ENCODE results near the gene USP37. TPM values are rescaled to one million over a fixed set of nuclear protein-coding genes. Genes with fewer than 3 reads are reported as not detected.
"Not testable (repeated sequence)": the region's sequence is repeated elsewhere in the genome, so short reads cannot be mapped to it uniquely, and the experiment has no call there.

The USP37 gene
- total RNA-seq, 4 donors from 2014 or later: 6.7 to 15.0 (median 8.5) TPM

- H3K9me3 ChIP-seq: no peaks in the 10 kb centered on the region
- no peak overlapping the region for H3K27ac ChIP-seq (replicated peaks in 1 of 4)
- intact Hi-C loops (cut with DNase I): no loop called here
- DNase-seq (ENCODE audit: extremely low spot score): no peak
- H3K27me3 ChIP-seq: no peaks in the 10 kb centered on the region
- 100% methylated on average over 2 of the region's 2 CpGs for WGBS
- TF ChIP-seq, protein P1, sequence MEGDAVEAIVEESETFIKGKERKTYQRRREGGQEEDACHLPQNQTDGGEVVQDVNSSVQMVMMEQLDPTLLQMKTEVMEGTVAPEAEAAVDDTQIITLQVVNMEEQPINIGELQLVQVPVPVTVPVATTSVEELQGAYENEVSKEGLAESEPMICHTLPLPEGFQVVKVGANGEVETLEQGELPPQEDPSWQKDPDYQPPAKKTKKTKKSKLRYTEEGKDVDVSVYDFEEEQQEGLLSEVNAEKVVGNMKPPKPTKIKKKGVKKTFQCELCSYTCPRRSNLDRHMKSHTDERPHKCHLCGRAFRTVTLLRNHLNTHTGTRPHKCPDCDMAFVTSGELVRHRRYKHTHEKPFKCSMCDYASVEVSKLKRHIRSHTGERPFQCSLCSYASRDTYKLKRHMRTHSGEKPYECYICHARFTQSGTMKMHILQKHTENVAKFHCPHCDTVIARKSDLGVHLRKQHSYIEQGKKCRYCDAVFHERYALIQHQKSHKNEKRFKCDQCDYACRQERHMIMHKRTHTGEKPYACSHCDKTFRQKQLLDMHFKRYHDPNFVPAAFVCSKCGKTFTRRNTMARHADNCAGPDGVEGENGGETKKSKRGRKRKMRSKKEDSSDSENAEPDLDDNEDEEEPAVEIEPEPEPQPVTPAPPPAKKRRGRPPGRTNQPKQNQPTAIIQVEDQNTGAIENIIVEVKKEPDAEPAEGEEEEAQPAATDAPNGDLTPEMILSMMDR (IDR thresholded peaks at IDR 0.05): no peak
- TF ChIP-seq POLR2A (IDR thresholded peaks at IDR 0.05; ENCODE audit: low read depth) (no peak), POLR2AphosphoS5 (IDR thresholded peaks at IDR 0.05) (no peak), EP300 (IDR thresholded peaks at IDR 0.05) (no peak)
- no peak overlapping the region for H3K4me3 ChIP-seq
- peaks cover 54 to 99% (median 74%) of the 10 kb centered on the region in 4 donors for H3K36me3 ChIP-seq
- no peaks in the 10 kb centered on the region for H3K4me1 ChIP-seq
Measured at GRCh38 chr2:218529990-218530389, 38.2 kb downstream of the USP37 start.

- H3K9me3 ChIP-seq; intact Hi-C loops (cut with DNase I); H3K27me3 ChIP-seq; H3K27ac ChIP-seq (replicated peaks in 1 of 4); H3K4me1 ChIP-seq; H3K4me3 ChIP-seq; DNase-seq (ENCODE audit: extremely low spot score): not testable (repeated sequence)
- peaks cover 48 to 94% (median 64%) of the 10 kb centered on the region in 4 donors for H3K36me3 ChIP-seq
- 97% methylated on average over 2 of the region's 2 CpGs for WGBS
Measured at GRCh38 chr2:218528409-218528808, 39.7 kb downstream of the USP37 start.

DNA sequence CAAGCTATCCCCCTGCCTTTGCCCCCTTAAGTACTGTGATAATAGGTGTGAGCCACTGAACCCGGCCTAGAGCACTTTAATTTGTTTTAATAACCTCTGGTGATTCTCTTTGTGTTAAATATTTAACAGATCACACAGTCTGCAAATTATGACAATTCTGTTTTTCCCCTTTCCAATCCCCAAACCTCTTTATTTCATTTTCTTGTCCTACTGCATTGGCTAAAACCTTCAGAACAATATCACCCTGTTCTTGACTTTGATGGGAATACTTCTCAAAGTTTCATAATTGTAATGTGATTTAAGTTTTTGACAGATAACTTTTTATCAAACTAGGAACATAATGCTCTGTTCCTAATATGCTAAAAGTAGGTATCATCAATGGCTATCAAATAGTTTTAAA is 44.5 kb downstream of the USP37 start:
- H3K27ac ChIP-seq (replicated peaks in 1 of 4): no peak overlapping the region
- no peak overlapping the region for H3K4me3 ChIP-seq
- no peaks in the 10 kb centered on the region for H3K4me1 ChIP-seq
- no peaks in the 10 kb centered on the region for H3K9me3 ChIP-seq
- intact Hi-C loops (cut with DNase I): no loop called here
- DNase-seq (ENCODE audit: extremely low spot score): no peak
- 100% methylated on average over 1 of the region's 1 CpG for WGBS
- H3K36me3 ChIP-seq: peaks cover 9 to 77% (median 30%) of the 10 kb centered on the region in 4 donors
- no peaks in the 10 kb centered on the region for H3K27me3 ChIP-seq
- TF ChIP-seq EP300 (IDR thresholded peaks at IDR 0.05): no peak
- no peak for TF ChIP-seq POLR2A (IDR thresholded peaks at IDR 0.05; ENCODE audit: low read depth)
- TF ChIP-seq, protein P1 (IDR thresholded peaks at IDR 0.05): no peak
- TF ChIP-seq POLR2AphosphoS5 (IDR thresholded peaks at IDR 0.05): no peak

DNA sequence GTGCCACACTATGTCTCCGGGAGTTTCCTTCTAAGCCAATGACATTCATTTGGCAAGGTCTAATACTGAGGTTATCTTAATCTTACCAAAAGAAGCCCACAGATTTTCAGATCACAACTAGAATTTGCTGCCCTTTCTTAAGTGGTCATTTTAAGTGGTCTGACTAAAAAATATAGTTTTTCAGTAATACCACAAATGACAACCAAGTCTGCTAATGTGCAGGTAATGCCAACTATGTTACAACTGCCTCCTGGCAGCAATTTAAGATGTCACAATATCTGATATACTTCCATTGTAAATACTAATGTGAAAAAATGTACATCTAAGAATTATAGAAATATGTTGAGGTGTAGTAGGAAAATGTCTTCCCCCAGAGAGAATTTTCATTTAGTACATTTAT is 49.3 kb downstream of the USP37 start:
- intact Hi-C loops (cut with DNase I): no loop called here
- TF ChIP-seq POLR2AphosphoS5 (IDR thresholded peaks at IDR 0.05) (no peak), EP300 (IDR thresholded peaks at IDR 0.05) (no peak), POLR2A (IDR thresholded peaks at IDR 0.05; ENCODE audit: low read depth) (no peak)
- TF ChIP-seq, protein P1 (IDR thresholded peaks at IDR 0.05): no peak
- H3K4me3 ChIP-seq: no peak overlapping the region
- WGBS: 100% methylated on average over 1 of the region's 1 CpG
- no peaks in the 10 kb centered on the region for H3K27me3 ChIP-seq
- H3K36me3 ChIP-seq: peaks cover 0 to 31% (median 7%) of the 10 kb centered on the region in 4 donors
- peaks cover 0 to 3% (median 0%) of the 10 kb centered on the region in 4 donors for H3K4me1 ChIP-seq
- no peak overlapping the region for H3K27ac ChIP-seq (replicated peaks in 1 of 4)
- DNase-seq (ENCODE audit: extremely low spot score): no peak
- no peaks in the 10 kb centered on the region for H3K9me3 ChIP-seq

DNA sequence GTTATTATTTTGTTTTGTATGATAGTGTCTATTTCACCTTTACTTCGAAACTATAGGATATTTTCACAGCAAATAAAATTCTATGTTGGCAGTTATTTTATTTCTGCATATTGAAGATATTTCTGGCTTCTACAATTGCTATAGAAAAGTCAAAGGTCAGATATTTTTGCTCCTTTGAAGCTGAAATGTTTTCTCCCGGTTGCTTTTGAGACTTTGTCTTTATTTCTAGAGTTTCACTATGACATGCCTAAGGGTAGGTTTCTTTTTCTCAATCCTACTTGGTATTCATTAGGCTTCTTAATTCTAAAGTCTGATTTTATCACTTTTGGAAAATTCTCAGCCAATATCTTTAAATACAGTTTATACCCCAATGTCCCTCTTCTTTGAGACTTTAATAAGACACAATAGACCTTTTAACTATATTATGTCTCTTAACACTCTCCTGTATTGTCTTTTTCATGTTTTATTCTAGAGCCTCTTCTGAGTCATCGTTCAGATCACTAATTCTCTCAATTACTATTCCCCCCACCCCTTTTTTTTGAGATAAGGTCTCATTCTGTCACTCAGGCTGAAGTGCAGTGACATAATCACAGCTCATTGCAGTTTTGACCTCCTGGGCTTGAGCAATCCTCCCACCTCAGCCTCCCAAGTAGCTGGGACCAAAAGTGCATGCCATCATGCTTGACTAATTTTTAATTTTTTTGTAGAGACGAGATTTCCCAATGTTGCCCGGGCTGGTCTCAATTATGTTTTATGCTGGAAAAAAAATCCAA is 50.5 kb downstream of the USP37 start:
- peaks cover 0 to 6% (median 0%) of the 10 kb centered on the region in 4 donors for H3K4me1 ChIP-seq
- no peak overlapping the region for H3K27ac ChIP-seq (replicated peaks in 1 of 4)
- 88% methylated on average over 5 of the region's 5 CpGs for WGBS
- TF ChIP-seq, protein P1 (IDR thresholded peaks at IDR 0.05): no peak
- no peak for TF ChIP-seq EP300 (IDR thresholded peaks at IDR 0.05)
- TF ChIP-seq POLR2A (IDR thresholded peaks at IDR 0.05; ENCODE audit: low read depth): no peak
- no peak for TF ChIP-seq POLR2AphosphoS5 (IDR thresholded peaks at IDR 0.05)
- intact Hi-C loops (cut with DNase I): no loop called here
- H3K9me3 ChIP-seq: no peaks in the 10 kb centered on the region
- DNase-seq (ENCODE audit: extremely low spot score): no peak
- no peak overlapping the region for H3K4me3 ChIP-seq
- peaks cover 0 to 25% (median 7%) of the 10 kb centered on the region in 4 donors for H3K36me3 ChIP-seq
- H3K27me3 ChIP-seq: no peaks in the 10 kb centered on the region

Measured in esophagus muscularis mucosa (tissue), 4 donors.